Hepatocyte (in vitro differentiated cells): Measurements from ENCODE around the gene ADISSP. TPM values are rescaled to one million over a fixed set of nuclear protein-coding genes. Genes with fewer than 3 reads are reported as not detected.

Experiments used
- DNase-seq: peaks from one replicate; pipeline ENCODE4 v3.0.0-alpha.2; 2016; ENCODE audit warnings: low spot score
- H2AFZ ChIP-seq: fragments of 200-600 bp; sonication (generic); 2 replicates; pipeline ENCODE4 v1.6.0; 2016; ENCODE audit warnings: antibody characterized with exemption, mild to moderate bottlenecking
- H3K27ac ChIP-seq: fragments of 200-600 bp; sonication (generic); 2 replicates; pipeline ENCODE4 v1.5.1; 2016; ENCODE audit warnings: mild to moderate bottlenecking
- H3K27me3 ChIP-seq: fragments of 200-600 bp; sonication (generic); 2 replicates; pipeline ENCODE4 v1.6.1; 2016
- H3K36me3 ChIP-seq: fragments of 200-600 bp; sonication (generic); replicated peaks from 2 replicates; pipeline ENCODE4 v1.5.1; 2016; ENCODE audit warnings: low read depth; ENCODE audit not compliant: insufficient read depth
- H3K4me1 ChIP-seq: fragments of 200-600 bp; sonication (generic); 2 replicates; pipeline ENCODE4 v1.5.1; 2016; ENCODE audit warnings: mild to moderate bottlenecking, moderate library complexity; ENCODE audit not compliant: insufficient read depth
- H3K4me2 ChIP-seq: fragments of 200-600 bp; sonication (generic); 2 replicates; pipeline ENCODE4 v1.6.0; 2016
- H3K4me3 ChIP-seq: fragments of 200-600 bp; sonication (generic); 2 replicates; pipeline ENCODE4 v1.5.1; 2016; ENCODE audit warnings: mild to moderate bottlenecking
- H3K79me2 ChIP-seq: fragments of 200-600 bp; sonication (generic); 2 replicates; pipeline ENCODE4 v1.6.0; 2017; ENCODE audit warnings: mild to moderate bottlenecking
- H3K9me2 ChIP-seq: fragments of 200-600 bp; sonication (generic); replicated peaks from 2 replicates; pipeline ENCODE4 v1.6.0; 2017; ENCODE audit warnings: mild to moderate bottlenecking; ENCODE audit not compliant: insufficient read depth
- H3K9me3 ChIP-seq: fragments of 200-600 bp; sonication (generic); 2 replicates; pipeline ENCODE4 v1.5.1; 2016; ENCODE audit warnings: low read depth, mild to moderate bottlenecking
- H4K20me1 ChIP-seq: fragments of 200-600 bp; sonication (generic); 2 replicates; pipeline ENCODE4 v1.6.0; 2016; ENCODE audit warnings: mild to moderate bottlenecking; ENCODE audit not compliant: insufficient read depth, poor library complexity, severe bottlenecking
- CTCF ChIP-seq: fragments of 200-600 bp; sonication (generic); IDR thresholded peaks from 2 replicates; pipeline ENCODE4 v1.5.1; 2016; ENCODE audit warnings: antibody characterized with exemption, mild to moderate bottlenecking; ENCODE audit not compliant: poor library complexity
- EZH2 ChIP-seq: fragments of 200-600 bp; sonication (generic); IDR thresholded peaks from 2 replicates; pipeline ENCODE4 v1.6.1; 2016; ENCODE audit warnings: antibody characterized with exemption, mild to moderate bottlenecking, borderline replicate concordance
- EZH2phosphoT487 ChIP-seq: fragments of 200-600 bp; sonication (generic); IDR thresholded peaks from one replicate; pipeline ENCODE4 v1.6.1; 2018; ENCODE audit warnings: antibody characterized with exemption, mild to moderate bottlenecking, low read depth, moderate library complexity; ENCODE audit not compliant: unreplicated experiment, severe bottlenecking
- WGBS: methylation state at CpG from one replicate; pipeline ENCODE4 v1.1.6; 2016; ENCODE audit warnings: low lambda C conversion rate; ENCODE audit errors: missing lambda C conversion rate; 5-methylcytosine and 5-hydroxymethylcytosine counted together
- polyA plus RNA-seq: library from polyadenylated mRNA; unstranded; fragments of >200 nt; fragmentation: Nextera tagmentation; extraction: Ambion mirVana; gene quantifications from 2 replicates; pipeline ENCODE4 v1.2.1, GENCODE V29; 2016
- total RNA-seq: library from RNA; depleted of rRNA; stranded (reverse); fragments of >200 nt; gene quantifications from 2 replicates; pipeline ENCODE4 v1.2.3, GENCODE V29; 2014

Gene ADISSP
- total and polyA plus RNA-seq, 2 experiments from 2014 or later, result 9.6 to 36.0 TPM

GRCh38 chr20:3771552-3772058 is 4.1 kb upstream of the ADISSP start:
- H3K79me2 ChIP-seq, result no peaks in the 10 kb centered on the region
- no peak for DNase-seq
- 82% methylated on average over 7 of the region's 7 CpGs for WGBS
- H3K4me2 ChIP-seq, result no peak overlapping the region
- H3K4me3 ChIP-seq, result no peak overlapping the region
- TF ChIP-seq EZH2phosphoT487, result no peak
- TF ChIP-seq CTCF, result no peak
- TF ChIP-seq EZH2, result no peak
- H4K20me1 ChIP-seq, result no peaks in the 10 kb centered on the region
- no peaks in the 10 kb centered on the region for H3K9me3 ChIP-seq
- H2AFZ ChIP-seq, result no peak overlapping the region
- no peaks in the 10 kb centered on the region for H3K36me3 ChIP-seq
- no peaks in the 10 kb centered on the region for H3K9me2 ChIP-seq
- no peaks in the 10 kb centered on the region for H3K27me3 ChIP-seq
- H3K4me1 ChIP-seq, result peaks cover 13% of the 10 kb centered on the region
- no peak overlapping the region for H3K27ac ChIP-seq

GRCh38 chr20:3768342-3769130 is 983 bp upstream of the ADISSP start:
- Histone ChIP-seq H3K79me2 (no peaks in the 10 kb centered on the region), H4K20me1 (no peaks in the 10 kb centered on the region), H2AFZ (peak overlapping the region; percentile 76), H3K9me3 (no peaks in the 10 kb centered on the region), H3K4me3 (peak overlapping the region; percentile 56), H3K9me2 (no peaks in the 10 kb centered on the region), H3K27me3 (no peaks in the 10 kb centered on the region), H3K4me1 (peaks cover 13% of the 10 kb centered on the region), H3K27ac (peak overlapping the region; percentile 79), H3K4me2 (peak overlapping the region; percentile 80), H3K36me3 (no peaks in the 10 kb centered on the region)
- DNase-seq, result peak; percentile 87
- no peak for TF ChIP-seq EZH2
- peak; percentile 64 for TF ChIP-seq CTCF
- TF ChIP-seq EZH2phosphoT487, result no peak
- 3% methylated on average over 44 of the region's 51 CpGs for WGBS

DNA sequence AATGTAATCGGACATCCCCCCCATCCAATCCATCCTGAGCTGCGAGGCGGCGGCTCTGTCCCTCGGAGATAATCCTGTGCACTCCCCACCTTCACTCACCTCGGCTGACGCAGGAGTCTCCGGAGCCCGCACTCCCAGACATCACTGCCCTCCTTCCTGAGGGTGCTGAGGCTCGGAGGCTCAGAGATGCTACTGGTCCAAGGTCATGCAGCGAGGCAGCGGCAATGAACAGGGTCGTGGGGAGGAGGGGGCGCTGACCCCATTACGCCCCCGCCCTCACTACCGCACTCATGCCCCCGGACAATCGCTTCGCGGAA is 485 bp downstream of the ADISSP start:
- Histone ChIP-seq H3K79me2 (no peaks in the 10 kb centered on the region), H3K9me2 (no peaks in the 10 kb centered on the region), H3K27ac (no peak overlapping the region), H3K4me2 (peak overlapping the region; percentile 94), H3K27me3 (no peaks in the 10 kb centered on the region), H3K9me3 (no peaks in the 10 kb centered on the region), H3K4me1 (peaks cover 13% of the 10 kb centered on the region), H3K36me3 (no peaks in the 10 kb centered on the region), H4K20me1 (no peaks in the 10 kb centered on the region), H3K4me3 (peak overlapping the region; percentile 39), H2AFZ (peak overlapping the region; percentile 39)
- 4% methylated on average over 17 of the region's 21 CpGs for WGBS
- TF ChIP-seq CTCF (no peak), EZH2 (no peak), EZH2phosphoT487 (no peak)
- no peak for DNase-seq
